Measurements from ENCODE around the gene NNAT.

Gene NNAT

DNA sequence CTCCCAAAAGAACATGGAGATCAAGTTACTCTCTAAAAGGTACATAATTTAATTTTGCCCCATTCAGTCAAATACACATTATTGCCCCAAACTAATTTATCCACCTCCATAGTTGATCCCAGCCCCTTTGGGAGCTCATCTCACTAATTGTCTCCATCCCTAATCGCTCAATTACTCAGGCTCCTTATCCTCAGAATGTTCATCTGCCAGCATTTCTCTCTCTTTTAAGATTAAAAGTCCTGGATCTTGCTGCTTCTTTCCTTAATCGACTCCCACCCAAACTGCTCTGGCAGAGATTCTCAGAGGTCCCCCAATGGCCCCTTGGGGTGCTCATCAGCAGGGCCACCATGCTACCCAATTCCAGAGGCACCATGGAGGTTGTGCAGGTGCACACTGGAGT is 18.4 kb upstream of the NNAT start:
- no peak for DNase-seq (ENCODE audit: low spot score)

DNA sequence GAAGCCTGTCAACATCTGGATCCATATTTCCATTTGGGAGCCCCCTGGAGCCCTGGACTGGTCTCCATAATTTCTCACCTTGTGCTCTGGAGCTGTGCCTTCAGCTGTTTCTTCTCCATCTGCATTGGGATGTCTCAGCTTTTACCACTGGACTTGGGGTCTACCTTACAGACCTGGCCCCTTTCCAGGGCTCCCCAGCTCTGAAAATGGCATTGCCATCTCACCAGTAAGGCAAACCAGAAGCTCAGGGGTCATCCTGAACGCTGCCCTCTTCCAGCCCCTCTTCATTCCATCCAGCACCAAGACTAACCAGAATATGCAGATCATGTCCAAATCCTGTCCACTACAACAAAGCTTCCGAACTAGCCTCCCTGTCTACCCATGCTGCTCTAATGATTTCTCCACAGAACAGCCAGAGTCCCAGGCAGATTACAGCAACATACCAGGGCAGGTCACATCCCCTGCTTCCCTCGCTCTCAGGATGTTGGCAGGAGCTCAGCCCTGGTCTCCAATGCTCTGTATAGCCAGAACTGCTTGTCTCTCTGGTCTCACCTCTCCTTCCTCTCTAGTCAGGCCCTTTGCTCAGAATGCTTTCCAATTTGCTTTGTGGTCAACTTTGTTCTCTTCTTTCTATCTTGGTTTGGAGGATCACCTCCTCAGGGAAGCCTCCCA is 17.7 kb upstream of the NNAT start:
- DNase-seq (ENCODE audit: low spot score) = no peak

DNA sequence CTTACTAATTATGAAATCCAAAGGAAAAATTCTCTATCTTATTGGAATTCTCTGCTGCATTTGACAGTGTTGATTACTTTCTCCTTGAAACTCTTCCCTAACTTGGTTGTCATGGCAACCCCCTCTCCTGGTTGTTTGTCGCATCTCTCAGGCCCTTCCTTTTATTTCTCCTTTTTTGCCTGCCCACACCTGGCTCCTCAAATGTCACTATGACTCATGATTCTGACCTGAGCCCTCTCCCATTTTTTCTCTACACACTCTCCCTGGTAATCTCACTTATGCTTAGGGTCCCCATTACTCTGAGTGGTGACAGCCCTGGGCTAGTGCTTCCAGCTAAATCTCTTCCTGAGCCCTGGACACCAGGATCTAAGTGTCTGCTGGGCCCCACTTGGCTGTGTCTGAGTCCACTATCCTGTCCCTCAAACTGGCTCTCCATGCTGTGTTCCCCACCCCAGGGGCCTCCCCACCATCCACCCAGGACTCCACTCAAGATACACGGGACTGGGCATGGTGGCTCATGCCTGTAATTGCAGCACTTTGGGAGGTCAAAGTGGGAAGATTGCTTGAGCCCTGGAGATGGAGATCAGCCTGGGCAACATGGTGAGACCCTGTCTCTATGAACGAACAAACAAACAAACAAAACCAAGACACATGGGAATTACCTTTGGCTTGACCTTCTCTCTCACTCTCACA is 16.5 kb upstream of the NNAT start:
- no peak for DNase-seq (ENCODE audit: low spot score)

DNA sequence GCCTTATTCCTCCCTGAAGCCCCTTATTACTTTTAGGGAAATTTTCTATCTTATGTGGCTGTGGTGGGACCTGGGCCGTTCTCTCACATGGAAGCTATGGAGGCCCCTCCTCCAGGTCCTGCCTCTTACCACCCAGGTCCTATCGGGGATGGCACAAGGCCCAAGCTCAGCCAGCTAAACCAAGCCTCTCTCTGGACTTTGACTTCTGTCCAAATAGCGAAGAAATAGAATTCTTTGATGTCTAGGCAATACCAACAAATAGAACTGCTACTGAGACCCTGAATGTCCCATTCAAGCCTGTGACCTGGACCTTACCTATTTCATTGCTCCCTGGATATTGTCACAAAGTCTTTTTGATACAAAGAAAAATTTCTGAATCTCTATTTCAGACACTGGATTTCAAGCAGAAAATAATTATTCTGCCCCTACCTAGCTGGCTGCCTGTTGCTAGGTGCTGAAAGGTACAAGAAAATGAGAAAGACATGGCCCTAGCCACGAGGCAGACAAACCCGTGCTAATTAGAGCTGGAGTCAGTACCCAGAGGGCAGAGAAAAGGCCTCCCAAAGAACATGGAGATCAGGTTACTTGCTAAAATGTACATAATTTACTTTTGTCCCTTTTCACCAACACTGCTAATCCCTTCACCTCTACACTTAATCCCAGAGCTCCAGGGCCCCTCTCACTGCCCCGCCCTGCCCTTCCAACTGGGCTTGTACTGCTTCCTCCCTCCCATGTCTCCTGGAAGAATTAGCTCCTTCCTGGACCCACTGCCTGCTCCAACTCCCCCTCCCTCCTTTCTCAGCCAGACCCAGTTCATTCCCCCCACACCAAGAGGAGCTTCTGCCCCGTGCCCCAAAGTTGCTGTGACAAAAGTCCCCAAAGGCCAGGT is 15.5 kb upstream of the NNAT start:
- DNase-seq (ENCODE audit: low spot score) = no peak

DNA sequence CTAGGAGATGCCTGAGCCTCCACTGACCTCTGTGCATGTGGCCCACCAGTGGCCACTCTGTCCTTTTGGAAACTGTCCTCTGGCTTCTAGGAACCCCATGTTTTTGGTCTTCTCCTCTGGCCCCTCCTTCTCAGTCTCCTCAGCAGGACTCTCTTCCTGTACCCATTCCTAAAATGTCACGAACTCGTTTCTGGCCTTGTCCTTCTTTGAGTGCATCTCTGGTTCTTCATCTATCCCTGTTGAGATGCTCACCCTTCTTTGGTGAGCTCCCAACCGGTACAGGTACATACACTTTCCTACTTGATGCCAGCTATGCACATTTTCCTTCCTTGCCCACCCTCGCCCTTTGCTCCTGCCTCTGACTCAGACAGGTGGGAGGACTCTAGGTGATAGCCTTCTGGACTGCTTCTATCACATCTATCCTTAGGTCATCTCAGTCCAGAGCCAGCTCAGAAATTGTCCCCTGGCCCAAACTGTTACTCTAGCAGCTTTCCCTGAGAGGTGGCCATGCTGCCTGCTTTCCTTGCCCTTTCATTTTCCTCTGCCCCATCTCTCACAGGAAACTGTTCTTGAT is 14.8 kb upstream of the NNAT start:
- DNase-seq (ENCODE audit: low spot score) = no peak

DNA sequence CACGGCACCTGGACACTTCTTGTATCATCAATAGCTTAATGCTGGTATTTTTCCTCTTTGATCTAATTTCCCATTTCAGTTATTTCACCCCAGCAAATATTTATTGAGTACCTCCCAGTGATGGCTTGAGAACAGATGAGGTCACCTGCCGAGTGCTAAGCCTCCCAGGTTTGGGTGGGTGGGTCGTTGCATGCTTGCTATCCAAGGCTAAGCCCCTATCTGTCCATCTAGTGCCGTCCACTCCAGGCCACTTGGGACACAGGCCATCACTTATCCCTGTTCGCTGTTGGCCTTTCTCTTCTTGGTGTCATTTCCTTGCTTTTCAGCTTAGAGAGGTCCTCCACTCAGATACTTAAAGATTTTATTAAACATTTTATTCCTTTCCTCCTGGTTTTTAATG is 10.8 kb upstream of the NNAT start:
- DNase-seq (ENCODE audit: low spot score) = no peak

DNA sequence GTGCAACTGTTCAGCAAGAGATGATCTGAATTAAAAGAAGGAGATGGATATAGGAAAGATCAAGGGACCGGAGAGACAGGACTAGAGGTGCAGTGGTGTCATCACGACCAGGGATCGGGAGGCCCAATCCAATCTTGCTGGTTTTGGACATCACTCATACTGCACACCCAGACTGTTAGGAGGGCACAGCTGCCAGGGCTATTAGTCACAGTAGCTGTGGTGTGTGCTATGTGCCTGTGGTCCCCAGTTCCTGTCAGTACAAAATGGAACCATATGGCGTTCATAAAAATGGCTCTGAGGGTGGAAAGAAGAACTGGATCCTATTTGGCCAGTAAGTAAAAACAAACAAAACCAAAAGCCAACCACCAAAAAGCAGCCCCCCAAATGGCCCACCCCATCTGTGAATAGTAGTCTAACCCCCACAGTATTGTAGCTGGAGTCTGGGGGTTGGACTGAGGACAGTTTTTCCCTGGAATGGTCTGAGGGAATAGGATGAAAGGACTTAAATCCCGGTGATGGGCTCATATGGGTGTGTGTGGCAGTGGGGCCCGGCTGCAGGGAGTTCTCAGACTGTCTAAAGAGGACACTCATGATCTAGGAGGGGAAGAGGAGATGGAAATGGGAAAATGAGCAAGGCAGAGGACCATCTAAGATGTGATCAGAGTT is 9.3 kb upstream of the NNAT start:
- no peak for DNase-seq (ENCODE audit: low spot score)

DNA sequence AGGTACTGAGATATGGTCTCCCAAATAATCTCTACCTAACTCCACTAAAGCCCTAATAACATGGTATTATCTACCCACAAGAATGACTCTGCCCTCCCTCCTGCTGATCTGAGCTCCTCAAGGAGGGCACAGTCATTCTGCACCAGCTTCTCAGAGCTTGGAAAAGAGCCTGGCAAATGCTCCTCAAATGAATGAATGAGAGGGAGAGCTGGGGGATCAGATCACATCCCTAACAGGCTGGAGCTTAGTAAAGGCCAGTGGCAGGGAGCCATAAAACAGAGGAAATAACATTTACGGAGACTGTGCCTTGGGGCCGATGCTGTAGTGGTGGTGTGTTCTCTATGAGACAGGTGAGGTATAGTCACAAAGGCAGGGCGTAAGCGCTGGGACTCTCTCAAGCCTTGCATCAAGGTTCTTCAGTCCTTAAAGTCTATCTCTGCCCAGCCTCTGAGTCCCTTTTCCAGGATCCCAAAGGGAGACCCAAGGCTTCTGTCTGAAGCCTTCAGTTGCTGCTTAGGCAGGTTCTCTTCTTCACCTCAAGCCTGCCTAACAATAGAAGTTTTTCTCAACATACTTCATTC is 7.2 kb upstream of the NNAT start:
- DNase-seq (ENCODE audit: low spot score) = no peak

DNA sequence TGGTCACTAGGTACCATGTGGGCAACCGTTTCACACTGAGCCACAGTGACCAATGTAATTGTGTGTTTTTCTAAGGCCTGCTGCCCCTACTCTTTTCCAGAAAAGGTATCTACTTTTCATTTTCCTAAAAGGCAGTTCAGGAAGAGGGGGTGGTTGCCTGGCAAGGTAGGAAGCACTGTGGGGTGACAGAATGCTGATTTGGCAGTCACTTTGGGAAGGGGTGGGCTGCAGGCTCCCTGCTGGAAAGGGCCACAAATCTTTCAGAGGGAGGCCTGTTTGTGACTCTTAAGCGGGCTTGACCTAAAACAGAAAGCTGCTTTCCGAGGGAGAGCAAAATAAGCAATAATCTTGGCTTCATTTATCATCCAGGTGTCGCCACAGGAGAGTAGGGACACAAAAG is 5.2 kb upstream of the NNAT start:
- no peak for DNase-seq (ENCODE audit: low spot score)

DNA sequence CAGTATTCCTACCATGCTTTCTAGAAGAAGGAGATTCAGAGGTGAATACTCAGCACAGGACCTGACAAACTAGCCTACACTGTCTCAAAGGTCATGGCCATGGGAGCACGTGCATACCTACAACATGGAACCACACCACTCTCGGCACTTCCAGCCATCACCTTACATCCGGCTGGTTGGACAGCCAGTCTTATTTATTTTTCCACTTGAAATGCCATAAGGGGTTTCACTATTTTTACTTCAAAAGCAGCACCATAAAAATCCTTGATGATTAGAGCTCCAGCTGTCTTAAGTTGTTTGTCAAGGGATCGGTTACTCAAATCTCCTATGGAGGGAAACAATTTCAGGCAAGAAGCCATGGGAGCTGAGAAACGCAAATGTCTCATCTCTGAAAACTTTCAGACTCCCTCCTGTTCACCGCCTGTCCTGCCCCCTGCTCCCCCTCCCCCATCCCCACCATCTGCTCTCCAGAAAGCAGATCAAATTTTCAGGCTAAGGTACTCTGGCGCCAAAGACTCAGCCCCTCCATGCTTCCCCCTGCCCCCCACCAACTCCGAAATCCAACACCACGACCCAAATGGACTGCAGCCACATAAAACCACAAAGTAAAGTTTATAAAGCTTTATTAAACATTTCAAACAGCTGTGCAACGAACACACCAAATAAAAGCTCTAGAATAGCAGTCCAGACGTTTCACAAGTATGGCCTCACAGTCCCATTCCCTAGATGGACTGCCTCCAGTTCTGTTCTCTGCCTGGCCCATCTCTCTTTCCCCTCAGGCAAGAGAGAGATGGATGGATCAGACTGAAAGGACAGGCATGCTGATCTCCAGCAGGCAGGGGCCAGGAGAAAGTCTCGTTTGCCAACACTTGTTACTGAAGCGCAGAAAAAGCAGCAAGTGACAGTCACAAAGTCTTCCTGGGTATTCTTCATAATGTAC is 4.0 kb upstream of the NNAT start:
- DNase-seq (ENCODE audit: low spot score) = no peak

DNA sequence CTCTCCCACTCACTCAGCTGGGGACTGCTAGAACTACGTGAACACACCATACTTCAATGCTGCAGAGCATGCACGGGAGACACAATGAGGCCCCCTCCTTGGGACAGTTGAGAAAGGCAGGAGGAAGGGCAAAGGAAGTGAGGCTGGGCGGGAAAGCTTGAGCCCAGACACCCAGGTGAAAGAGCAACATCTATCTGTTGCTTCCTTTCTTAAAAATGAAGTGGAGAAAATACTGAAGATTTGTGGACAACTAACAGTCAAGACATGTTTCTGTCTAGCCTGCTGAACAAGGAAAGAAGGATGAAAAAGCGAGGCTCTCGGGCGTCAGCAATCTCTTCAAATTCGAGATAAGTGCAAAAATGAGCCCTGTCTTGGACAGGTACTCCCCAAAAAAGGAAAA is 3.0 kb upstream of the NNAT start:
- DNase-seq (ENCODE audit: low spot score) = no peak

DNA sequence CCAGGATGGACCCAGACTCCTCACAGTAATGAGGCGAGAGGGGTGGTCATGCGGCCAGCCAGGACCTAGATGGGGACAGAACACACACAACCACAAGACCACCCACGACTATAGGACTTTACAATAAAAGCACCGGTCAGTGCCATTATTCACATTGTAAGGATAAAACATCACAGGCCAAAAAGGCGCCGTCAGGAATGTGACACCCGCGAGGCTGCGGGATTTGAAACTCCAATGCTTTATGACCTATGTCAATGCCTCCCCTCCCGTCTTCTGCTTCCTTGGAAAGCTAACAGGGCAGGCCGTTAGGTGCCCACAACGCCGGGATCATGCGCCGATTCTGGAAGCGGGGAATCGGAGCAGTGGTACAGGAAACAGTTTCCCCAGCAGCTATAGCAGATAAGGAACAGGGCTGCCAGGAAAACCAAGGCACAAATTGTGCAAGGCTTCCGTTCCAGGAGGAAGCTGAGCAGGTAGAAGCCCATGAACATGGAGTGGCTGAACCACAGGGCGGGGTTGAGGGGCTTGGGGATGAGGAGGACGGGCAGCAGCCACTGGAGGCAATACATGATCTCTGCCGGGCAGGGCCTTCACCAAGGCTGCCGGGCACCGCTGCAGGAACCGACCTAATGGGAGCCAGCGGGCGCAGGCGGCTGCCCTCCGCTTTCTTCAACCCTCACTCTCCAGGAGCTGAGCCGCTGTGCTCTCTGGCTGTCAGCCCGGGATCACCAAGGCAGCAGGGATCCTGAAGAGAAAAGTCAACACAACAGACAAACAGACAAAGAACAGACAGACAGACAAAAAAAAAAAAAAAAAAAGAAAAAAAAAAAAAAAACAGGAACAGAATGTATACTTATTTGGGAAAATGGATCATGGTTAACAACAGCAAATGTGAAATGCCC is 2.2 kb upstream of the NNAT start:
- no peak for DNase-seq (ENCODE audit: low spot score)

DNA sequence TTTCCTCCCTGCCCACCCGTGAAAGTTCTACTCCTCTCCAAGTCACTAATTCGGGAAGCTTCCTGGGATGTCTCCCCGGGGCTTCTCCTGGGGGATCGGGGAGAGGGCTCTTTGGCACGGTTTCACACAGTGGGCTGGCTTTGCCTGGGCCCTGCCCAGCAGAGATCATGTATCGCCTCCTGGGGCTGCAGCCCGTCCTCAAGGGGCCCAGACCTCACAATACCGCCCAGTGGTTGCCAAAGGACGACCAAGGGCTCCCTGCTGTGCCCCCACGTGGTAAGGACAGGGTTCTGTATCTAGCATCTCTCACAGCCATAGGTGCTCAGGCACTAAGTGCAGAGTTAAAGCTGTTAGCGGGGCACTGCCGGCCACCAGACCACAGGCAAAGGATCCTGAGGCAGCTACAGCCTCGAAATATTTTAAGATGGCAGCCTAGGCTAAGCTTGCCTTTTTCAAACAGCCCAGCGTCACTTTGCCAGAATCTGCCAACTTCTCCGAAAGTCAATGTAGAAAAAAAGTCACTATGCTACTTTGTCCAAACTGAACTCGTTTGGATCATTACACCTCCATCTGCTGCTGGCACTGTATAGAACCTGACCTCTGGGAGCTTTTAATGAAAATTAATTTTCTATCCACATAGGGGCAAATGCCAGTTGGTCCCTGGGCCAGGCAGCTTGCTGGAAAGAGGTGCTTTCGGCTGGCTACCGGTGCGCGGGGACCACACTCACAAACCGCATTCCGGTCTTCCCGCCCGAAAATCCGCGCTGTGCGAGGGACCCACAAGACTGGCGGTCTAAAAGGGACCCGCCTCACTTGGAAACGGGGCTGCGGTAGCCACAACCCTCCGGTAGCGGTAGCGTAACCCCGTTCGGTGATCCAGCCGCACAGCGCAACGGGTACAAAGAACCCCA is 1.3 kb upstream of the NNAT start:
- no peak for DNase-seq (ENCODE audit: low spot score)

DNA sequence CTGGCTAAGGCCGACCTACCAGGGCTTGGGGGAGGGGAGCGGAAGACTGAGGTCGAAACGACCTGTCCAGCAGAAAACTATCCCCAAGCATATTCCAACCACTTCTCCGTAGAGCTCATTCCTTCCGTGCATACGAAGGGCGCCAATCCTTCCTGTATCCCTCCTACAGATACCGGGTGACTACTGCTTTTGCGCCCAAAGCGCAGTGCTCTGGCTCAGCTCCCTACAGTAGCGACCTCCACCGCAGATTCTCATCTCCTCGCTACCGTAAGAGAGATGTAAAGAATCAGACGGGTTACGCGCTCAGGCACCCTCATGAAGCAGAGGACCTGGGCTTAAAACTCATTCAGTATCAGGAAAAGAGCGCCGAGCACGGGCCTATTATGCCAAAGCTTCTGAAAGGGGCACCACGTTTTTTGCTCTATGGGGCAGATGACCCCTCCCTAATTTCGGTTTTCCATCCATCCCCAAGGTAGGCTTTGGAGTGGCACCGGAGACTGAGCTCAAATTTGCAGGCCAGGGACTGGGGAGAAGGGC is 563 bp upstream of the NNAT start:
- no peak for DNase-seq (ENCODE audit: low spot score)

DNA sequence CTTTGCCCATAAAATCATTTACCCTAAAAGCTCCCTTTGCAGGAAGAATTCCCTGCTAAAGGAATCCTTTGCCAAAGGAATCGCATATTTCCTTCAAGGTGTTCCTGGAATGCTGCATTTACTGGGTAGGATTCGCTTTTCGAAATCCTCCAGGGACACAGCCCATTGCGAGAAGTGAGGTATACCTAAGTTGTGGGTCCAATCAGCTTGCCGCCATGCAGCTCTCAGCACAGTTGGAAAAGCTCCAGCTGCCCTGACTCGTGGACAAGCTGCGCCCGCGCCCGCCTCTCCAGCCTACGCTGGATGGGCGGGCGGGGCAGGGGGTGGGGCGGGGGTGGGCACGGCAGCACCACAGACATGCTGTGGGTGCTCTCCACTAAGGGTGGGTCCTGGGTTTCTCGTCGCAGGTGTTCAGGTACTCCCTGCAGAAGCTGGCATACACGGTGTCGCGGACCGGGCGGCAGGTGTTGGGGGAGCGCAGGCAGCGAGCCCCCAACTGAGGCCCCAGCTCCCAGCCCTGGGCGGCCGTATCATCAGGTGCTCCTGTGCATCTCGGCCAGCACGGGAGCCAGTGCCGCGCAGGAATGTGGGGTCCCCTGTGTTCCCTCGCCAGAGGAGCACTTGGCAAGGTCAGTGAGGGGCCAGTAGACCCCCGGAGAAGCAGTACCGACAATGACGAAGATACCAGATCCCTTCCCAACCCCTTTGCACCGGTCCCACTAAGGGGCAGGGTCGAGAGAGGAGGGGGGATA is 1.4 kb downstream of the NNAT start:
- peak; percentile 59 for DNase-seq (ENCODE audit: low spot score)

DNA sequence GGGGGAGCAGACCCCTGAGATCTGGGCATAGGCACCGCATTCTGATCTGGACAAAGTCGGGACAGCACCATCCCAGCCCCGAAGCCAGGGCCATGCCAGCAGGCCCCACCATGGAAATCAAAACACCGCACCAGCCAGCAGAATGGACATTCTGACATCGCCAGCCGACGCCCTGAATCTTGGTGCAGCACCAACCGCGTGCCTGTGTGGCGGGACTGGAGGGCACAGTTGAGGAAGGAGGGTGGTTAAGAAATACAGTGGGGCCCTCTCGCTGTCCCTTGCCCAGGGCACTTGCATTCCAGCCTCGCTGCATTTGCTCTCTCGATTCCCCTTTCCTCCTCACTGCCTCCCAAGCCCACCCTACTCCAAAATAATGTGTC is 2.0 kb downstream of the NNAT start:
- no peak for DNase-seq (ENCODE audit: low spot score)

DNA sequence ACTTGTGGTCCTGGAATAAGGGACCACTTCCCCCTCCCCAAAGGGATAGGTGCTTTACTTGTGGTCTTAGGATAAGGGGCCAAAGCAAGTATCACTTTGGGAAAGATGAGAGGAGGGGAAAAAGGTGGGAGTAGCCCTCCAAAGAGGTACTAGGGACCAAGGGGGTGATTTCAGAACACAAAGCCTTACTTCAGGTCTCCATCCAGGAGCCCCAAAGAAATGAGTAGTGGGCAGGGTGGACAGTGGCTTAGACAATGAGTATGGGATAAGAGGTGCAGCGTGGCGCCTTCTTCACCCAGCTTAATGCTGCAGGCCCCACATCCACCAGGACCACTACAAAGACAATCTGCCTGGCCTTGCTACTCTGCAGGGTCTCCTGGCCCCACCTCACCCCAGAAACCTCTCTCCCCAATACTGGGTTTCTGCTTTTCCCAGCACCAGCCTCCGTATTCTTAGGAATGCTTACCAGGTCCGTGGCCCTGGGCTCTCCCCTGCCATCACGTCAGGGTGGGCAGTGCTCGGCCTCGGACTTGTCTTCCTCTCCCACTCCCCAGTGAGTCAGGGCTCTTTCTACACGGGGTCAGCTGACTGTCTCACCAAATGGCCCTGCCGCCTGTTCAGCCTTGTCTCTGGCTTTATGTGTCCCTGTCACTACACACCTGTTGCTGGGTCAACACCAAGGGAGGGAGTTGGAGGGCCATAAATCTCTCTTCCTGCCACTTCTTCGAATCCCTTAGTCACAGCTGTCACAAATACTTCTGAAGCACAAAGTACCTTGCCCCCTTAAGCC is 3.1 kb downstream of the NNAT start:
- DNase-seq (ENCODE audit: low spot score) = peak; percentile 63

All from SW480 (cell line).